GM23338 (cell line): ENCODE data around the gene POU5F1.

ENCODE experiments used
- TF ChIP-seq, protein P1 (sequence below), 2 experiments: fragments of 200-600 bp in 1 of 2; sonication (generic) in 1 of 2; conservative IDR thresholded peaks; 2 replicates each; pipeline versions ENCODE4 v1.5.1 to v1.6.1; 2016 to 2017; ENCODE audit warnings: antibody characterized with exemption in 2 of 2, low read depth in 2 of 2, mild to moderate bottlenecking in 2 of 2, moderate library complexity in 1 of 2
- TF ChIP-seq, protein P2 (sequence below): IDR thresholded peaks from 2 replicates; pipeline ENCODE4 v1.6.1; 2016; ENCODE audit warnings: antibody characterized with exemption

DNA sequence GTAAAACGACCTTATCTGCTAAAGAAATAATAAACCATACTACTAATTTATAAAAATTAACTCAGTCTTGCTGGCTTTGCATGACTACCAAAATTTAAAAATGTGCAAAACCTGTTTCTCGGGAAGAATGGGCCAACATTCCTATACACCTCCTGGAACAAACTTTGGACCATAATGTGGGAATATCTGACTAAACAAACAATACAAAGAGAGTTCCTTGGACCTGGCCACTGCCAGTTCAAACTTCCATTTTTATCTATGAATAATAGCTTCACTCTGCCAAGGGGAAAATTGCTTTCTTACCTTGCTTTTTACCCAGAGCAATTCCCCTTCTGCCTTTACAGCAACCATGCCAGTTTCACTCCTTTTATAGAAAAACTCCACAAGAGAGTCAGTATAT lies 38.7 kb upstream of the POU5F1 start:
- TF ChIP-seq, protein P1, sequence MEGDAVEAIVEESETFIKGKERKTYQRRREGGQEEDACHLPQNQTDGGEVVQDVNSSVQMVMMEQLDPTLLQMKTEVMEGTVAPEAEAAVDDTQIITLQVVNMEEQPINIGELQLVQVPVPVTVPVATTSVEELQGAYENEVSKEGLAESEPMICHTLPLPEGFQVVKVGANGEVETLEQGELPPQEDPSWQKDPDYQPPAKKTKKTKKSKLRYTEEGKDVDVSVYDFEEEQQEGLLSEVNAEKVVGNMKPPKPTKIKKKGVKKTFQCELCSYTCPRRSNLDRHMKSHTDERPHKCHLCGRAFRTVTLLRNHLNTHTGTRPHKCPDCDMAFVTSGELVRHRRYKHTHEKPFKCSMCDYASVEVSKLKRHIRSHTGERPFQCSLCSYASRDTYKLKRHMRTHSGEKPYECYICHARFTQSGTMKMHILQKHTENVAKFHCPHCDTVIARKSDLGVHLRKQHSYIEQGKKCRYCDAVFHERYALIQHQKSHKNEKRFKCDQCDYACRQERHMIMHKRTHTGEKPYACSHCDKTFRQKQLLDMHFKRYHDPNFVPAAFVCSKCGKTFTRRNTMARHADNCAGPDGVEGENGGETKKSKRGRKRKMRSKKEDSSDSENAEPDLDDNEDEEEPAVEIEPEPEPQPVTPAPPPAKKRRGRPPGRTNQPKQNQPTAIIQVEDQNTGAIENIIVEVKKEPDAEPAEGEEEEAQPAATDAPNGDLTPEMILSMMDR (conservative IDR thresholded peaks at IDR 0.05; ENCODE audit: low read depth in 2 of 2): no peak
- TF ChIP-seq, protein P2, sequence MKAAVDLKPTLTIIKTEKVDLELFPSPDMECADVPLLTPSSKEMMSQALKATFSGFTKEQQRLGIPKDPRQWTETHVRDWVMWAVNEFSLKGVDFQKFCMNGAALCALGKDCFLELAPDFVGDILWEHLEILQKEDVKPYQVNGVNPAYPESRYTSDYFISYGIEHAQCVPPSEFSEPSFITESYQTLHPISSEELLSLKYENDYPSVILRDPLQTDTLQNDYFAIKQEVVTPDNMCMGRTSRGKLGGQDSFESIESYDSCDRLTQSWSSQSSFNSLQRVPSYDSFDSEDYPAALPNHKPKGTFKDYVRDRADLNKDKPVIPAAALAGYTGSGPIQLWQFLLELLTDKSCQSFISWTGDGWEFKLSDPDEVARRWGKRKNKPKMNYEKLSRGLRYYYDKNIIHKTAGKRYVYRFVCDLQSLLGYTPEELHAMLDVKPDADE: no peak
